BE2C (cell line): ENCODE measurements around the gene CST9L.

Experiments used
- DNase-seq: peaks from one replicate; pipeline ENCODE4 v3.0.0-alpha.2; 2020
- H3K27me3 ChIP-seq: fragments of 250-450 bp; sonication (Bioruptor Pico); 2 replicates; pipeline ENCODE4 v1.5.1; 2020; ENCODE audit warnings: mild to moderate bottlenecking
- H3K36me3 ChIP-seq: fragments of 250-450 bp; sonication (Bioruptor Pico); 2 replicates; pipeline ENCODE4 v1.5.1; 2020; ENCODE audit warnings: mild to moderate bottlenecking
- H3K4me1 ChIP-seq: fragments of 250-450 bp; sonication (Bioruptor Pico); 2 replicates; pipeline ENCODE4 v1.5.1; 2020
- H3K4me3 ChIP-seq: 2 replicates; pipeline ENCODE4 v1.5.1; 2011; ENCODE audit warnings: low read depth, low read length
- H3K9me3 ChIP-seq: fragments of 250-450 bp; sonication (Bioruptor Pico); 2 replicates; pipeline ENCODE4 v1.5.1; 2020
- TF ChIP-seq, protein P1 (sequence below): IDR thresholded peaks from 2 replicates; pipeline ENCODE4 v1.5.1; 2012; ENCODE audit warnings: mild to moderate bottlenecking, low read depth, low read length

CST9L gene

DNA sequence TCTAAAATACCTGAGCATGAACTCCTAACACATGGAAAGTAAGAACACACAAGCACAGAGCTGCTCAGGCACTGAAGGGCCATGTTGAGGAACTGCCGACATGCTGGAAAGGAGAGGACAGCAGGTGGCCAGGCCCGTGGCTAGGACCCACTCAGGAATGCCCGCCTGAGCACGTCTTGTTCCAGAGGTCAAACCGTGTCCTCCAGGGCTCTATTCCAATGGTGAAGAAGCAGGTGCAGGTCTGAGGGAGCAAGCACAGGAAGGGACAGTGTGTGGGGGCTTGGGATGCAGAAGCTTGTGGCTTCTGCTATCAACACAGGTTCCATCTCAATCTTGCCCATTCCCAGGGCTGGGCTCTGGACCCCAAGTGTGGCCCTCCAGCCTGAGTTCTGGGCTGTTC, 20.7 kb downstream of the CST9L start:
- no peak overlapping the region for H3K4me3 ChIP-seq
- H3K27me3 ChIP-seq, result peaks cover 13% of the 10 kb centered on the region
- TF ChIP-seq, protein P1, sequence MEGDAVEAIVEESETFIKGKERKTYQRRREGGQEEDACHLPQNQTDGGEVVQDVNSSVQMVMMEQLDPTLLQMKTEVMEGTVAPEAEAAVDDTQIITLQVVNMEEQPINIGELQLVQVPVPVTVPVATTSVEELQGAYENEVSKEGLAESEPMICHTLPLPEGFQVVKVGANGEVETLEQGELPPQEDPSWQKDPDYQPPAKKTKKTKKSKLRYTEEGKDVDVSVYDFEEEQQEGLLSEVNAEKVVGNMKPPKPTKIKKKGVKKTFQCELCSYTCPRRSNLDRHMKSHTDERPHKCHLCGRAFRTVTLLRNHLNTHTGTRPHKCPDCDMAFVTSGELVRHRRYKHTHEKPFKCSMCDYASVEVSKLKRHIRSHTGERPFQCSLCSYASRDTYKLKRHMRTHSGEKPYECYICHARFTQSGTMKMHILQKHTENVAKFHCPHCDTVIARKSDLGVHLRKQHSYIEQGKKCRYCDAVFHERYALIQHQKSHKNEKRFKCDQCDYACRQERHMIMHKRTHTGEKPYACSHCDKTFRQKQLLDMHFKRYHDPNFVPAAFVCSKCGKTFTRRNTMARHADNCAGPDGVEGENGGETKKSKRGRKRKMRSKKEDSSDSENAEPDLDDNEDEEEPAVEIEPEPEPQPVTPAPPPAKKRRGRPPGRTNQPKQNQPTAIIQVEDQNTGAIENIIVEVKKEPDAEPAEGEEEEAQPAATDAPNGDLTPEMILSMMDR, result no peak
- H3K9me3 ChIP-seq, result no peaks in the 10 kb centered on the region
- no peaks in the 10 kb centered on the region for H3K36me3 ChIP-seq
- no peaks in the 10 kb centered on the region for H3K4me1 ChIP-seq
- no peak for DNase-seq

DNA sequence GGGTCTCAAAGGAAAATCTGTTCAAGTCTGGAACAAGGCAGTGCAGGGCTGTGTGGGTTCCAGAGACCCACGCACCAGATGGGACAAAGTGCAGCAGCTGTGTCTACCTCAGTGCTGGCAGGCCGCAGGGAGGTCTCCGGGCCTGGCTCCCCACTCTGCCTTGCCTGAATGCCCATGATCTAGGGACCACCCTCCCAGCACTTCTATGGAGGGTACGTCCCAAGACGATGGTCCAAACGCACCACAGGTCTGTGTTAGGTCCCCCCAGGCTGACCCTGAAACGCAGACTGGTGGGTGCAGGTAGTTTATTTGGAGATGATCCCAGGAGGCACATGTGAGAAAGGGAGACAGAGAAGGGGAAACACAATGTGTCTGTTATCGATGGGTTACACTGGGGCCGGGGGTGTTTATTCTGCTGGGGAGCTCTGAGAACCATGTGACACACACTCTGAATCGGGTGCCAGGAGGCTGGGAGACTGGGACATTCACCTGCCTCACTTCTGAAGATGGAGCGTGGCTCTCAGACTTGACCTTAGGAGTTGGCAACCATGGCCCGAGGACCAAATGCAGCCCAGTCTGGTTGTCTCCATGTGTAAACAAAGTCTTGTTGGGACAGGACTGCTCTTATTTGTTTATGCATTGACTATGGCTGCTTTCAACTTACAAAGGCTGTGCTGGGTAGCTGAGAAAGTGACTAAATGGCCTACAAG, 21.7 kb downstream of the CST9L start:
- no peaks in the 10 kb centered on the region for H3K36me3 ChIP-seq
- no peak overlapping the region for H3K4me3 ChIP-seq
- H3K27me3 ChIP-seq, result peaks cover 13% of the 10 kb centered on the region
- no peaks in the 10 kb centered on the region for H3K9me3 ChIP-seq
- H3K4me1 ChIP-seq, result no peaks in the 10 kb centered on the region
- TF ChIP-seq, protein P1, result no peak
- no peak for DNase-seq

DNA sequence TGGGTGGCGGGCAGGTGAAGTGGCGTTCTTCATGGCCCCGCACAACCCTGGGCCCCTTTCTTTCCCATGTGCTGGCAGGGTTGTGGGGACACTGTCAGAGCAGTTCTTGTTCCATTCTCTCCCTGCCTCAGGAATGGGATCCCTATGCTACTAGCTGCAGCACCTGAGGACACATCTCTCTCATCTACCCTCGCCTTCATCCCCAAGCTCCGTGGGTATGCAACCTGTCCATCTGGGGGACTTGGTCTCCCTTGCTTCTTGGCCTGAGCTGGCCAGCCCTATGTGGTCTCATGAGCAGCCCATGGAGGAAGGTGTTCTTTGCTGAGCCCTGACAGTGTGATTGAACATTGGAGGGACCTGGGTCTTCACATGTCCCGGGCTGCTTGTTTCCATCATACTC, 24.2 kb downstream of the CST9L start:
- Histone ChIP-seq H3K4me3 (no peak overlapping the region), H3K9me3 (no peaks in the 10 kb centered on the region), H3K27me3 (peaks cover 7% of the 10 kb centered on the region), H3K36me3 (no peaks in the 10 kb centered on the region), H3K4me1 (no peaks in the 10 kb centered on the region)
- DNase-seq, result no peak
- TF ChIP-seq, protein P1, result no peak

DNA sequence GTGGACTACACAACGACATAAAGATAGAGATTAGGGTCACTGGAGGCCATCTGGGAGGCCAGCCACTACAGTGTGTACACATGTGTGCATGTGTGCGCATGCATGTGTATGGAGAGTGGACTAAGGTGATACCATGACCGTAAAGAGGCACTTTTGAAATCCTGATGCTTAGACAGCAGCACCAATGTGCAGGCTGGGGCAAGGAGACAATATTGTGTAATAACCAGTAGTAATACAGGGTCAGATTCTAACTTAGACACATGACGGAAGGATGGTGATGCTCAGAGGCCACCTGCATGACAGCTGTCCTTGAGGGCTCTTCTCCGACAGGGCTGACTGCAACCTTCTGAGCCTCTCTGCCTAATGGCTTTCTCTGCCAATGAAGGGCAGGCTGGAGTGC, 25.5 kb downstream of the CST9L start:
- Histone ChIP-seq H3K36me3 (no peaks in the 10 kb centered on the region), H3K9me3 (no peaks in the 10 kb centered on the region), H3K4me1 (no peaks in the 10 kb centered on the region), H3K4me3 (no peak overlapping the region), H3K27me3 (peaks cover 3% of the 10 kb centered on the region; the same call in 1 of the 2 replicates)
- no peak for DNase-seq
- TF ChIP-seq, protein P1, result no peak

DNA sequence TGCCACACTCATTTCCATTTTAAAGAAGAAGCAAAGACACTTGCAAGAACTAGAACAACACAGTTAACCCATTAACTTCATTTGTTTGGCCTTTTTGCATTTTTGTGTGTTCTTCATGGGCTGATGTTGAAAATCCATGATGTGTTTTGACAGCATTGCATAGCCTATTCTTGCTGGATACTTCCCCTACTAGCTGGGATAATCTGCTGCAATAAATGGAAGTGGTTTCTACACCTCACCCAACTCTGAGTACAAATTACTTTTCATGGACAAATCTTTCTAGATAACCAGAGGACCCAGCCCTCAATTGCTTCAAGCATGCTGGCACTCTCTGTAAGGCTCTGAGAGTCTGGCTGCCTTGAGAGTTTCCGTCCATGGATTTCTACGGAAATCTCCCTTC, 26.5 kb downstream of the CST9L start:
- TF ChIP-seq, protein P1, result no peak
- Histone ChIP-seq H3K27me3 (peaks cover 3% of the 10 kb centered on the region; the same call in 1 of the 2 replicates), H3K36me3 (no peaks in the 10 kb centered on the region), H3K4me1 (no peaks in the 10 kb centered on the region), H3K9me3 (no peaks in the 10 kb centered on the region), H3K4me3 (no peak overlapping the region)
- no peak for DNase-seq

DNA sequence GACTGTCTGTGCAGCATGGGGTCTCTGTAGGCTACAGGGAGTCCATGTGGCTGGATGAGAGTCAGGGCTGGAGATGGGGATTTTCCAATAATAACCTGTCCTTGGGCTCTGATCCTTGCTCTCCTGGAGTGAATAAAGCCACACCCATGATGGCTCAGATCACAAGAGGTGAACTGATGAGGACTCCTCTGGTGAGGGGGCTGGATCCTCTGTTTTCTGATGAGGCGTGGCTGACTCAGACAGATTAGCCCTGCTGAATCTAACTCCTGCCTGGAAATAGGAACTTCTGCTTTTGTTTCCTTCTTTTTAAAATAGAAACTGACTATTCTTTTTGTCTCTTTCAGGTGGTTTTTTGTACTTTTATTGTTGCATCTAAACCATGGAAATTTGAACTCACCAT, 27.0 kb downstream of the CST9L start:
- Histone ChIP-seq H3K4me1 (no peaks in the 10 kb centered on the region), H3K36me3 (no peaks in the 10 kb centered on the region), H3K27me3 (peaks cover 3% of the 10 kb centered on the region; the same call in 1 of the 2 replicates), H3K4me3 (no peak overlapping the region), H3K9me3 (no peaks in the 10 kb centered on the region)
- DNase-seq, result no peak
- TF ChIP-seq, protein P1, result no peak
